CD4-positive, alpha-beta T cell treated with Interleukin-15 for 4 hours (primary cell): Measurements from ENCODE around the gene MYLK.

ENCODE experiments used
- DNase-seq: peaks from one replicate; pipeline ENCODE4 v3.0.0-alpha.2; 2020; ENCODE audit warnings: low spot score

The MYLK gene

GRCh38 chr3:123698813-123699212 lies 185.3 kb downstream of the MYLK start:
- DNase-seq, result no peak

- DNase-seq, result no peak
Observed at GRCh38 chr3:123696808-123697207, 187.3 kb downstream of the MYLK start.

DNA sequence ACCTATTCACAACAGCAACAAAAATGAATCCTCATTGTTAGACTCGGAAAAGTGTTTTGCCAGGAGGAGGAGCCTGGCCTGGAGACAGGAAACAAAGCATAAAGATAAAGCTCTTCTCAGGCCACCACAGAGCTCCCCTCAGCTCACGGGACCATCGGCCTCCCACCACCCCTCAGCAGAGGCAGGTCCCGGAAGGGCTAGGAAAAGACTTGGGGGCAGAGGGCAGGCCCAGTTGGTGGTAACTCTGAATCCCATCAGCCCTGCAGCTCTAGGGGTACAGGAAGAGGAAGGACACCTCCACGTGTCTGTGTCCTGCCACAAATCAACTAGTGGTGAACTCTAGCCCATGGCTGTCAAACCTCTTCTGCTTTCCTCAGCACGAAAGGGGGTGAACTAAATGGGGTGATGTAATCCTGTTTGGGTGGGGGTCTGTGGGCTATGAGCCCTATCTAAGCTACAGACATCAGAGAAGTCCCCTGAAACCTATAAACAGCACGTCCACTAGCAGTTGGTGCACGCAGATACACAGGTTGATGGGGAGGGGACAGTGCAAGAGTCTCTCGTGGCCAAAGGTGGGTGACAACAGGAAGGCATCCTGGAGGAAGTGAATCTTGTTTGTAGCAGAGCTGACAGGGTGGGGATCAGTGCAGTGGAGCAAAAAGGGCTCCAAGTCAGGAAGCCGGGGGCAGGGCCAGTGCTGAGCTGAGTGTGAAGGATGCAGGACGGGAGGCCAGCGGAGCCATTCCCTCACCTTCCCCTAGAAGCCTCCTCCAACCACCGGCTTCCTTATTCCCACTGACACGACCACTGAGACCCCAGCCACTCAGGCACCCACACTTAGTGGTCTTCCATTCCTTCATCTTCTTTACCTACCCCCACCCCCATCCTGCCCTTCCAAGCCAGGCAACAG lies 188.1 kb downstream of the MYLK start:
- no peak for DNase-seq

DNA sequence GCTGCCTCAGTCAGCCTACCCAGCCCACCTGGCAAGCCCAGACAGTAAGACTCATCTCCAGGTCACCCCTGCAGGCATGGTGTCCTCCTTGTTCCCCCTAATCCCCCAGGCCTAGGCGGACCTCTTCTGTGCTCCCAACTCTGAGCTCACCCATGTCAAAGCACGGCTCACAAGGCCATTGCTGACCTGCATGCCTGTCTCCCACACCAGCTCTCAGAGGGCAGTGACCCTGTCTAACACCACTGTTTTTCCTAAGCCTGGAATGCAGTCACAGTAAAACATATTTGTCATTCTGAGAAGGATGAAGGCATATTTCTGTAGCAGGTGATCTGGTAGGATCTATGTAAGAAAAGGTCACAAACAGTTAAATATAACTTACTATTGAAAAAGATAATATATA lies 189.0 kb downstream of the MYLK start:
- no peak for DNase-seq

DNA sequence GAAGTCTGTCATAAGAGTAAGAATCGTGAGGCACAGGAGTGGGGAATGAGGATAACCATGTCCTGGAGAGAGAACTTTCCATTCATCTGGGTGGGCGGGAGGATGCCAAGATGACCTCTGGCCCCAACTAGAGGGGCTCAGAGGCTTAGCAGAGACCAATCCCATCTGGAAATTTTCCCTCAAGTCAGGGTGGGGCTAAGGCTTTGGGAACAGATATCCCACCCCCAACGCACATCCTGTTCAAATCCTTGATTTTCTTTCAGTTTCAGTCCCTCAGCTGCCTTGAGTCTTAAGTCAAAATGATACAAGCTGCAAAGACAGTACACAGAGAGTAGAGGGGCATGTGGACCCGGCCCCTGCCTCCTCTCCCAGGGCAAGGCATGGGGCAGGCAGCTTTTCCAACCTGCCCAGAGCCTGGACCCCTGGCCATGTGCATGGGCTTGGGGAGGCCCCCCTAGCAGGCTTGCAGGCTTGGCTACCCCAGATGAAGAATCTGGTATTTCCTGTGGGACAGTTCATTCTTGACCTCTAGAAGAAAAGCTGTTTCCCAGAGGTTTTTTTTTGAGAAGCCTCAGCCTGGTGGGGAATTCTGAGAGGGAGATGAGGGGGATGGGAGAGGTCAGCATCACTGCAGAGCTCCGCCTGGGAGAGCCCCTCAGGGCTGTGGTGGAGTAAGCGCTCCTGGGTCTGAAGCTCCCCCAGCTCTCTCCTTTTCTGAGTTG lies 189.6 kb downstream of the MYLK start:
- no peak for DNase-seq

- no peak for DNase-seq
Observed at GRCh38 chr3:123693584-123694190, 190.4 kb downstream of the MYLK start.

GRCh38 chr3:123692671-123693070 lies 191.5 kb downstream of the MYLK start:
- DNase-seq, result no peak

GRCh38 chr3:123692041-123692440 lies 192.1 kb downstream of the MYLK start:
- no peak for DNase-seq

GRCh38 chr3:123689831-123690230 lies 194.3 kb downstream of the MYLK start:
- DNase-seq, result no peak

GRCh38 chr3:123688241-123688747 lies 195.8 kb downstream of the MYLK start:
- DNase-seq, result no peak

- DNase-seq, result no peak
Observed at GRCh38 chr3:123687286-123687685, 196.8 kb downstream of the MYLK start.

GRCh38 chr3:123686251-123686650 lies 197.9 kb downstream of the MYLK start:
- no peak for DNase-seq

DNA sequence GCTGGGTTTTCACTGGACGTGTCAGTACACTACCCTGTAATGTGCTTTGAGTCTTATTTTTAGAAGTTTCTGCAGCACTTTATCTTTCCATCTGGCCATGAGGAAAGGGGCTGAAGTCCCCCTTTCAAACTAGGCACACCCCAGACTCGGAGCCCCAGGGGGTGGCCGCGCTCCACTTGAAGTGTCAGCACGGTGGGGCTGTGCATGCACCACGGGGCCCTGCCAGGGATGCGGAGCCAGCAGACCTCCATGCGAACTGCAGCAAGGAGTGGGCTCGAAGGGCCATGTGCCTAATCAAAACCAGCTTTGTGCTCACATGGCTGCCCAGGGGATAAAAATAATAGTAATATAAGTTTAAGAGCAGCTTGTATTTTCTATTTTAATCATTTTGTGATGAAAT lies 198.4 kb downstream of the MYLK start:
- no peak for DNase-seq

DNA sequence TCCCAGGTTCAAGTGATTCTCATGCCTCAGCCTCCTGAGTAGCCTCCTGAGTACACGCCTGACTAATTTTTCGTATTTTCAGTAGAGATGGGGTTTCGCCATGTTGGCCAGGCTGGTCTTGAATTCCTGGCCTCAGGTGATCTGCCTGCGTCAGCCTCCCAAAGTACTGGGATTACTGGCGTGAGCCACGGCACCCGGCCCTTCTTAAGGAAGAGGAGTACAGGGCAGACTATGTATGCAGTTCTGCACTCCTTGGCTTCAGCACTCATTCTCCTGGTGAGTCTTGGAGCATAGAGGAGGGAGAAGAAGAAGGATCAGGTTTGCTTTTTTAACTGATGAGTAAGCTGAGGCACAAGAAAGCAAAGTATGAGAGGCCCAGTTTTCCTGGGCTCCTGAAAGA lies 199.5 kb downstream of the MYLK start:
- no peak for DNase-seq

DNA sequence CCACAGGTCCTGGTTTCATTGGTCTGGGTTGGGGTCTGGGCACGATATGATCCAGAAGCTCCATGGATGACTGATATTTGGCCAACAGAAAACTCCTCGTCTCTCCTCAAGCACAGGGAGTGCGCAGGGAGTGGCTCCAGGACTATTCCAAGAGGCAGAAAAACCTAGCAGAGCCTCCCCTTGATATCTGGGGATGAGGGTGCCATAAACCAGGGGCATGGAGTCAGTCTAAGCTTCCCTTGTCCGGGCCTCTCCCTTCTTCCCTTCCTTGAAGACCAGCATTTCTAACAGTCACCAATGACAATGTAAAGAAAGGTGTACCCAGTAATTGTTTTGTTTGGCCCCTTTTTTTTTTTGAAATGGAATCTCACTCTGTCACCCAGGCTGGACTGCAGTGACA lies 199.9 kb downstream of the MYLK start:
- no peak for DNase-seq

GRCh38 chr3:123683505-123684154 lies 200.5 kb downstream of the MYLK start:
- DNase-seq, result no peak

DNA sequence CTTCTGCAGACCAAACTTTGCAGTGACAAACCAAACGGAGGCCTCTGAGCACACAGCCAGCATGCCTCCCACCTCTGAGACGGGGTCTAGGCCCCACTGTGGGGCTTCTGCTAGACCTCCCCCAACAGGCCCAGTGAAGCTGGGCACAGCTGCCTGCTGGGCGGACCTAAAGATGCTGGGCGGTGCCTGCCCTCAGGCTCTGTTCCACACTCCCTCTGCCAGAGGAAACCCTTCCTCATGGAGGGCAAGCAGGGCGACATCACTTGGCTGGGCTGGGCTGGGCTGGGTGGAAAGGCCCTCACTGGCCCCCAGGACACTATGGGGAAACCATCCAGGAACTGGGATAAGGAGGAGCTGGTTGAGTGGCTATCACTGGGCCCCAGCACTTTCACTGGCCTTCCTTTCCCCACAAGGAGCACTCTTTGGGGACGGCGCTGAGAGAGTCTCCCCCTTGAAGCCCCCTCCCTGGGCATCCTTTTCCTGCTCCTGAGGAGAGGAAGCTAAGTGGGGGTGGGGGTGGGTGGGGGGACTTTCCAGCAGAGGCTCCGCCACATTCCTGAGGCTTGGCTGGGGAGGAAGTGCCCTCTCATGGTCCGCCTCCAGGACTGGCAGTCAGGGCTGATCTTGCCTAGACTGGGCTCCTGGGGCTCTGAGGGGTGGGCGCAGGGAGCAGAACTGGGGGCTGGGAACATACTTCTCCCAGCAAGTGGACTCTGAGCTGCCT lies 201.2 kb downstream of the MYLK start:
- DNase-seq, result no peak

DNA sequence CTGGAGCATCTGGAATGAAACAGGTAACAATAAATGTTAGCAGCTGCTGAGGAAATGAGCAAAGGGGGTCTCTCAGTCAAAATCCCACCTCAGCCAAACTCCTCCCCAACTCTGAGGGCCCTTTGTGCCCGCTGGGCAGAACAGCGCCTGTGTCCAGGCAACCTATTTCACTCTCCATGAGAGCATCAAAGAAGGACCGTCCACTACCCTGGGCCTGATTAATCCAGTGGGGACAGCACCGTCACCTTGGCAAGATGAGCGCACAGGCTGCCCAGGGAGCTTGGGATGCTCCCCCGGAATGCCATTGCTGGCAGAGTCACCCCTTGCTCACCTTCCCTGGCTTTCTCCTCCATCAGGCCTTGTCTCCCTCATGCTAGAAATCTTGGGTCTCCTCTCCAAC lies 201.8 kb downstream of the MYLK start:
- no peak for DNase-seq

GRCh38 chr3:123679712-123680386 lies 204.3 kb downstream of the MYLK start:
- no peak for DNase-seq

DNA sequence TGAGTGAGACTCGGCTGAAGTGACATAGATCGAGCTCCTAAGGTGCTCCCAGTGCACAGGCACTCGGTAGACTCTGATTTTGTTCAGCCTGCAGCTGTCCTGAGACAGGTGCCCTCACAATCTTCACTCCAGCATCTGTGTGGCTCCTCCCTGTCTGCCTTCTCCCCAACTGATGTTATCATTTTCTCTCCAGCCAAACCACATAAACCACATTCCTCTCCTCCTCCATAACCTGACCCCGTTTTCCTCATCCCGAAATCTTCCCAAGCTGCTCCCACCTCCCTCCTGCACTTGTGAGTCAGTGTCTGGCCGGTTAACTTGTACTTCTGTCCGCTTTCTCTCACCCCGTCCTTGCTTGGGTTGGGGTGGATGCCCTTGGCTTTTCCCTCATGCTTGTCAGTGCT lies 206.0 kb downstream of the MYLK start:
- no peak for DNase-seq
